Body of pancreas (tissue), 4 donors: ENCODE results near the gene PLXNB1. TPM values are rescaled to one million over a fixed set of nuclear protein-coding genes. Genes with fewer than 3 reads are reported as not detected.
A peak's percentile ranks its signal among the peaks of the same experiment; 100 is the strongest.

Experiments
- ATAC-seq: fragments of 150-250 bp; one replicate; pipeline ENCODE4 v1.9.1; 2016
- DNase-seq, 4 donors: peaks; one replicate each; pipeline ENCODE4 v3.0.0-alpha.2; 2019
- H3K27ac ChIP-seq, 4 donors: fragments of 200-600 bp; sonication (generic); 1 replicate in 3 of 4; 2 replicates in 1 of 4; pipeline versions ENCODE4 v1.5.1 to v1.6.1; 2016 to 2019; ENCODE audit warnings: mild to moderate bottlenecking in 1 of 4, mixed read lengths in 1 of 4, moderate library complexity in 1 of 4
- H3K27me3 ChIP-seq, 2 donors: fragments of 200-600 bp; sonication (generic); one replicate each; pipeline ENCODE4 v1.6.0; 2016; ENCODE audit warnings: mild to moderate bottlenecking in 1 of 2
- H3K36me3 ChIP-seq, 2 donors: fragments of 200-600 bp; sonication (generic); replicated peaks in 1 of 2; 2 replicates each; pipeline ENCODE4 v1.5.1; 2016; ENCODE audit warnings: low read depth in 2 of 2; ENCODE audit not compliant: insufficient read depth in 1 of 2
- H3K4me1 ChIP-seq: fragments of 200-600 bp; sonication (generic); one replicate; pipeline ENCODE4 v1.6.0; 2016
- H3K4me3 ChIP-seq, 2 donors: fragments of 200-600 bp; sonication (generic); 1 replicate in 1 of 2; 2 replicates in 1 of 2; pipeline ENCODE4 v1.5.1; 2016 to 2019
- H3K9me3 ChIP-seq, 3 donors: fragments of 200-600 bp; sonication (generic); 1 replicate in 2 of 3; 2 replicates in 1 of 3; pipeline ENCODE4 v1.5.1; 2016
- CTCF ChIP-seq, 7 experiments: fragments of 450-650 bp in 4 of 7; fragments of 200-600 bp in 3 of 7; sonication (generic) in 3 of 7; IDR thresholded peaks; one replicate each; pipeline ENCODE4 v1.5.1; 2016 to 2019; ENCODE audit warnings: antibody characterized with exemption in 7 of 7
- POLR2A ChIP-seq, 3 donors: fragments of 450-650 bp; IDR thresholded peaks; one replicate each; pipeline ENCODE4 v1.6.1; 2016; ENCODE audit warnings: antibody characterized with exemption in 3 of 3, mild to moderate bottlenecking in 2 of 3
- WGBS, 2 donors: methylation state at CpG; one replicate each; pipeline ENCODE4 v1.1.5; 2017; 5-methylcytosine and 5-hydroxymethylcytosine counted together
- intact Hi-C: fragments of 100-400 bp; cut with DNase I; formaldehyde crosslinking; loops from one replicate; pipeline ENCODE4 v1.15.1; 2023
- total RNA-seq, 2 donors: library from RNA; depleted of rRNA; stranded (reverse); fragments of >200 nt; gene quantifications; one replicate each; pipeline ENCODE4 v1.1.0, GENCODE V29; 2016

Gene PLXNB1
- total RNA-seq, 2 donors from 2014 or later: 118 to 311 TPM

- H3K36me3 ChIP-seq: peaks cover 7 to 21% of the 10 kb centered on the region in 2 donors
- H3K4me1 ChIP-seq: no peaks in the 10 kb centered on the region
- intact Hi-C loops: no loop called here
- H3K27me3 ChIP-seq: no peaks in the 10 kb centered on the region
- ATAC-seq (no peak), DNase-seq (no peak)
- H3K27ac ChIP-seq: no peak overlapping the region
- H3K9me3 ChIP-seq: no peaks in the 10 kb centered on the region
- TF ChIP-seq POLR2A (IDR thresholded peaks at IDR 0.05) (no peak), CTCF (IDR thresholded peaks at IDR 0.05) (no peak)
- H3K4me3 ChIP-seq: no peak overlapping the region
- 91 to 98% methylated on average over 5 to 14 of the region's 14 CpGs for WGBS, 2 donors
Observed at GRCh38 chr3:48416091-48416505, 13.8 kb downstream of the PLXNB1 start.

DNA sequence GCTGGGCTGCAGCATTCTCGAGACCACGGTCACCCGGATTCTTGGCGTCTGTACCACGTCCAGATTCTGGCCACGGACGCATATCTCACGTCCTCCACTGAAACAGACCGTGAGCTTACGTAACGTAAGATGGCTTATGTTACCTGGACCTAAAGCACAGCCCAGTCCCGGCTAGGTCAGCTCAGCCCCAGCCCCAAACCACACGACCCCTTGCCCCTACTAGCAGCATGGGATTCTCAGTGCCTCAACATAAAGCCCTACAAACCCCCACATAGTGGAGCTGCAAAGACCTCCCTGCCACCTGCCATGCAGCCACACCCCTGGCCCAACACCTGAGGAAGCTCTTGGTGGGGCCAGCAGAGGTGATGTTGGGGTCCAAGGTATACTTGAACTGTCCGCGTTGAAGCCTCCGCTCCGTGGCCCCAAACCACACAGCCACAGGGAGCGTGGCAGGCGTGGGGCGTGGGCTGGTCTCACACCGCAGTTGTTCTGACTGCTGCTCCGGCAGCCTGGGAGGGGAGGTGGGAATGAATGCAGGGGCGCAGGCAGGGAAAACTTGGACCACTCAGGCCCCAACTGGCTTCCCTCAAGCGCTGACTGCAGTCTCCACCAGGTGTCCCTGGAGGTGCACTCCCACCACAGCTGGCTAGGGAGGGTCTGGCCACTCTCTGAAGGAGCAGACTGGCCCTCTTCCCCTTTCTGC lies 14.5 kb downstream of the PLXNB1 start:
- no peak for ATAC-seq
- 91 to 100% methylated on average over 4 to 23 of the region's 24 CpGs for WGBS, 2 donors
- intact Hi-C loops: no loop called here
- Histone ChIP-seq H3K27ac (no peak overlapping the region), H3K9me3 (no peaks in the 10 kb centered on the region), H3K4me1 (no peaks in the 10 kb centered on the region), H3K36me3 (peaks cover 7 to 21% of the 10 kb centered on the region in 2 donors), H3K4me3 (no peak overlapping the region), H3K27me3 (no peaks in the 10 kb centered on the region)
- no peak for DNase-seq
- no peak for TF ChIP-seq POLR2A (IDR thresholded peaks at IDR 0.05)
- no peak for TF ChIP-seq CTCF (IDR thresholded peaks at IDR 0.05)

GRCh38 chr3:48414376-48415250 lies 15.3 kb downstream of the PLXNB1 start:
- Histone ChIP-seq H3K27ac (no peak overlapping the region), H3K4me1 (no peaks in the 10 kb centered on the region), H3K9me3 (no peaks in the 10 kb centered on the region), H3K27me3 (no peaks in the 10 kb centered on the region), H3K36me3 (peaks cover 12 to 24% of the 10 kb centered on the region in 2 donors), H3K4me3 (no peak overlapping the region)
- DNase-seq: peak in 1 of 4 donors; percentile 10
- WGBS, 2 donors: 79 to 88% methylated on average over 11 to 25 of the region's 25 CpGs
- intact Hi-C loops: no loop called here
- TF ChIP-seq POLR2A (IDR thresholded peaks at IDR 0.05) (no peak), CTCF (IDR thresholded peaks at IDR 0.05) (no peak)
- no peak for ATAC-seq

DNA sequence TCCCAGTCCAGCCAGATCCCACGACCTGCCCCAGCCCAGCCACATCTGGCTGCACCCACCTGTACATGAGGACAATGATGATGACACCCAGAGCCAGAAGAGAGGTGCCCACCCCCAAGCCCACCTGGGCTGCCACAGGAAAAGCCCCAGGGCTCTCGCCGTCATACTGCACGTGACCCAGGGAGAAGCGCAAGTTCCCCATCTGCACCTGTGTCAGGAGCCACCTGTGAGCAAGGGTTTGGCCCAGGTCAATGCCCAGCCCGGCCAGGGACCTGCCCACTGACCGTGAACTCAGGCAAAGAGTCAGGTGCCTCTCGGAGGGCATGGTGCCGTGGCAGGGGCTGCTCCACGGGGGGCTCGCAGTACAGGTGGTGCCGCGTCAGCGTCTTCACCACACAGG lies 16.3 kb downstream of the PLXNB1 start:
- intact Hi-C loops: no loop called here
- H3K27ac ChIP-seq: no peak overlapping the region
- no peak for TF ChIP-seq CTCF (IDR thresholded peaks at IDR 0.05)
- TF ChIP-seq POLR2A (IDR thresholded peaks at IDR 0.05): no peak
- no peaks in the 10 kb centered on the region for H3K27me3 ChIP-seq
- H3K4me3 ChIP-seq: no peak overlapping the region
- ATAC-seq (no peak), DNase-seq (peak in 1 of 4 donors; percentile 8)
- peaks cover 12 to 32% of the 10 kb centered on the region in 2 donors for H3K36me3 ChIP-seq
- WGBS, 2 donors: 29 to 87% methylated on average over 1 to 14 of the region's 14 CpGs
- no peaks in the 10 kb centered on the region for H3K4me1 ChIP-seq
- no peaks in the 10 kb centered on the region for H3K9me3 ChIP-seq
